HG02610 (cell line): ENCODE measurements around the gene ANGEL1.

ENCODE experiments used
- ATAC-seq: cut with Tn5 transposase; IDR thresholded peaks from one replicate; pipeline ENCODE4 v1.9.1; 2021; ENCODE audit warnings: mild to moderate bottlenecking, moderate library complexity; ENCODE audit not compliant: unreplicated experiment

The ANGEL1 gene

DNA sequence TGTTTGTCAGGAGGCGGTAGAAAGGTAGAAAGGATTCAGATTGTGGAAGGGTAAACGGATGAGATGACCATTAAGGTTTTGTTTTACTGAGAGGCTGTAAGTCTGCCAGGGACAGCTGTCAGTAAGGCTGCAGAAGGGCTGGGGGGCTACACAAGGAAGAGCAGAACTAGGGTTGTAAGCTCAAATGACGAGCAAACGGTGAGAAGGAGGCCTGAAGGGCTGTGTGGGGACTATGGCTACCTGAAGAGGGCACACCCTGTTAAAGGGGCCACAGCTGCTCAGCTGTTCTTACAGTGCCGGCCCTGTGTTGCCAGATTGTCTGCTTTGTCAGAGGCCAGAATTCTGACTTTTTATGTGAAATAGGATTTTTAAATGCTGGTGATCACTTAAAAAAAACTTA lies 32.3 kb downstream of the ANGEL1 start:
- ATAC-seq: no peak

- no peak for ATAC-seq
Measured at GRCh38 chr14:76780058-76780345, 32.7 kb downstream of the ANGEL1 start.

DNA sequence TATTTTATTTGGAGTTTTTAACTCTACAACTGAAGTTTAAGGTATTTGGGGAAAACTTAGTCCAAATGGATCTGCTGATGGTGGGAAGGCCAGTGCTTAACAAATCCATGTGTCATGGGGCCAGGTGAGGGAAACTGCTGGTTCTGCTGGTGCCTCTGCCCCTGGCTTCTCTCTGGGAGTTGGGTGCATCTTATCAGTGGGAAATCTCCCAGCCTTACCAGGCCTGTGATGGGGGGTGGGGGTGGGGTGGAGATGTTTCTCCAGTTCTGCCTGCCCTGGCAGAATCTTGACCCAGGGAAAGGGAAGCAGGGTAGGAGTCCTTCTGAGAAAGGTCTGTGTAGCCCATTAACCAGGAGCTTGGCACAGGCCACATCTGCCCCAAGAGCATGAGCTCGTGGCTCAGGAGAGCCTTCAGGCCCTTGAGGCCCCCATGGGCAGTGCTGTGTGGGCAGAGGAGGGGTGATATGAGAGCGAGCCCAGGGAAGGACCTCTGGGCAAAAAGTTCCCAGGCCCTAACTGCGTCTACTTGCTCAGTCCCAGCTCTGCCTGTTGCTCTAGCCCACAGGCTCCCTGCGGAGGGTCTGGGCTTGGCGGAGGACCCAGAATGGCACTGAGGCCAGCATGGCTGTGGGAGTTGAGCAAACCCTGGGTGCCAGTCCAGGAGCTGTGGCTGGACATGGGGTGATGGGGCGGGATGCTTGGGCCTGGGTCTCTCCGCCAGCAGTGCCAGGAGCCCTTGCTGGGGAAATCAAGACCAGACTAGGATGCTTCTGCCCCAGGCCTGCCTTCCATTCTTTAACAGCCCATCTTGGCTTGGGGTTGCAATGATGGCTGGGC lies 33.2 kb downstream of the ANGEL1 start:
- ATAC-seq: no peak

GRCh38 chr14:76778546-76779215 lies 34.0 kb downstream of the ANGEL1 start:
- no peak for ATAC-seq

GRCh38 chr14:76777721-76778120 lies 35.0 kb downstream of the ANGEL1 start:
- no peak for ATAC-seq

DNA sequence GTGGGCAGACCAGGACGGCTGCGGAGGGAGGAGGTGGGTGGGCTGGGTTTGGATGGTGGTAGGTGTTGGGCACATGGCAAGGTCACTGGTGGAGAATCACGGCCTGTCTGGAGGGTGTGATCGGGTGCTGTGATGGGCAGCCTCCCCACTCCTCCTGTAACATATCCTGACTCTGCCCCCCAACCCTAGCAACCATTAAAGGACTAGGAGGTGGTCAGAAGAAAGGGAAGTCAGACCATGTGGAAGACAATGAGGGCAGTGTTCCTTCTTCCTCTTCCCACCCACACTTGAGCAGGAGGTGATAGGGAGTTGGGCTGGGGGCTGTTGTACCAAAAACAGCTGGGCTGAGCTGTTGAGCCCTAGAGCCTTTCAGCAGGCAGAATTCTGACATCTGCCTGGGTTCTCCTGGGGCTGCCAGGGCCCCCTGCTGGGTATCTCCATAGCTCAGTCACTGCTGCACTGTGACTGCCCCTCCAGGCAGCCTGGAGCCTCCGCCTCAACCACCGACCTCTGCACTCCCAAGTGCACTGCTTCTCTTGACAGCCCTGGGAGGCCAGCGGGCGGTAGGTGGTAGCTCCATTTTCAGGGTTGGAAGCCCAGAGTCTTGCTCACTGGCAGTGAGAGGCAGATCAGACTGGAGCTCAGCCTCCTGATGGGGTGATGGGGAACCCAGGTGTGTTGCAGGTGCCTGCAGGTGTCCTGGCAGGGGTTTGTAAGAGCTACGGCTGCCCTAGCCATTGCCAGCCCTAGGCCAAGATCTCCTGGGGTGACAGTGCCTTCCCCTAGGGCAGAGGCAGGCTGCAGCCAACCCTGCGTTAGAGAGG lies 36.0 kb downstream of the ANGEL1 start:
- ATAC-seq: no peak

DNA sequence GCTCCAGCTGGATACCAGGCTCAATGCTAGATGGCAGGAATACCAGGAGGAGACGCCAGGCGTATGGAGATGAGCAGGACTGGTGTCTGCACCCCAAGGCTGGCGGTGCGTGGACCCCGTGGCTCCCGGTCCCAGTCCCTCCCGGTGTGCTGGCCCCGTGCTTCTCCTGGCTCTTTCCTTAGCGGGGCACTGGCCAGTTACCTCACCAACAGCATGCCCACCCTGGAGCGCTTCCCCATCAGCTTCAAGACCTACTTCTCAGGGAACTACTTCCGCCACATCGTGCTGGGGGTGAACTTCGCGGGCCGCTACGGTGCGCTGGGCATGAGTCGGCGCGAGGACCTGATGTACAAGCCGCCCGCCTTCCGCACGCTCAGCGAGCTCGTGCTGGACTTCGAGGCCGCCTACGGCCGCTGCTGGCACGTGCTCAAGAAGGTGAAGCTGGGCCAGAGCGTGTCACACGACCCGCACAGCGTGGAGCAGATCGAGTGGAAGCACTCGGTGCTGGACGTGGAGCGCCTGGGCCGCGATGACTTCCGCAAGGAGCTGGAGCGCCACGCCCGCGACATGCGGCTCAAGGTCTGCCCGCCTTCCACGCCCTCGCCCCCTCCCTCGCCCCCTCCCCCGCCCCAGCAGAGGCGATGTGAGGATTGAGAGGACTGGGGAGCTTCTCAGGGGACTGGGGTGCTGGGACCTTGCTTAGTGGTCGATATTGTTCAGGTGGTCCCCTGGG lies 36.8 kb downstream of the ANGEL1 start:
- ATAC-seq: no peak

- no peak for ATAC-seq
Measured at GRCh38 chr14:76774821-76775694, 37.6 kb downstream of the ANGEL1 start.

GRCh38 chr14:76773956-76774820 lies 38.5 kb downstream of the ANGEL1 start:
- ATAC-seq: no peak

GRCh38 chr14:76773188-76773885 lies 39.3 kb downstream of the ANGEL1 start:
- no peak for ATAC-seq

GRCh38 chr14:76772300-76773187 lies 40.1 kb downstream of the ANGEL1 start:
- ATAC-seq: no peak

DNA sequence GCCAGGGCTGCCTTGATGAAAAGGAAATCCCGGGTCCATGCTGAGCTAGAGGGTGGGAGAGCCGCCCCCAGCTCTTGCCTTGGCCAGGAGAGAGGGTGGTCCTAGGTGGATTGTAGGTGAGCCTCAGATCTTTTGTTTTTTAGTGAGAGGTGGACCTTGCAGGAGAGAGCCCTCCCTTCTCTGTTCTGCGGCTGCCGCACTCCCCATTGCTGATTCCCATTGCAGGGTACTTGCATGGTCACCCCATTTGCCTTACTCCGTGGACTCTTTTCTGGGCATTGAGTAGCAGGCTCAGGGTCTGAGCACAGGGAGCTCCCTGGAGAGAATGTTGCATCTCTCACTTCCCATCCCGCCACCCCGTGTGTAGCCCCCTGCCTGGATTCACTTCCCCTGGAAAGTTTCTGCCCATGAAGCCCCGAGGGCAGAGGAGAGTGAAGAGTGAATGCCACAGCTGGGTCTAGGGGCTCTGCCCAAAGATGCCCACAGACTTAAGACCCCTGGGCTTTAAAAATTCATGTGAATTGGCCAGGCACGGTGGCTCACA lies 41.2 kb downstream of the ANGEL1 start:
- ATAC-seq: no peak

- no peak for ATAC-seq
Measured at GRCh38 chr14:76770521-76771436, 41.9 kb downstream of the ANGEL1 start.

DNA sequence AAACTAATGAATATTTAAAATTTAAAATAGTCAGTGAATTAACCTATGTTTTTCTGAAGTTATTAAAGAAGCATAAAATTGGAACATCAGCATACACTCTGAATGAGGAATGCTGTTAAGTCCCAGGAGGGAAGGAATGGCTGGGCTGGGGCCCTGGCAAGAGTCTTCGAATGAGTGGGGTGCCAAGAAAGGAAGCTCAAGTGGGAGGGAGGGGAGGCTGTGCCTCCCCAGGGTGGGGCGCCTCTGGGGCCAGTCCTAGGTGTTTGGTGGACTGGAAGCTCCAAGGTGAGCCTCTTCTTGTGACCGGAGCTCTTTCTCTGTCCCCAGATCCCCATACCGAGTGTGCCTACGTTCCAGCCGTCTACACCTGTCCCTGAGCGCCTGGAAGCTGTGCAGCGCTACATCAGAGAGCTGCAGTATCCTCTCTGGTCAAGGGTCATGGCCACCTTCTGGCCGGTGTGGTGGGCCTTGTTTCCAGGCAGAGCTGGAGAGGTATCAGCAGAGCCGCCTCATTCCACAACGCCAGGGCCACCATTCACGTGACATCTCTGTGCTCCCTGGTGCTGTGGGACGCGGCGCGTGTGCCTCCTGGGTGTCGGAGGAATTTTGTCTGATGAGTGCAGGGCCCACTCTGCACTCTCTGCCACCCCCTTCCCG lies 42.9 kb downstream of the ANGEL1 start:
- no peak for ATAC-seq

DNA sequence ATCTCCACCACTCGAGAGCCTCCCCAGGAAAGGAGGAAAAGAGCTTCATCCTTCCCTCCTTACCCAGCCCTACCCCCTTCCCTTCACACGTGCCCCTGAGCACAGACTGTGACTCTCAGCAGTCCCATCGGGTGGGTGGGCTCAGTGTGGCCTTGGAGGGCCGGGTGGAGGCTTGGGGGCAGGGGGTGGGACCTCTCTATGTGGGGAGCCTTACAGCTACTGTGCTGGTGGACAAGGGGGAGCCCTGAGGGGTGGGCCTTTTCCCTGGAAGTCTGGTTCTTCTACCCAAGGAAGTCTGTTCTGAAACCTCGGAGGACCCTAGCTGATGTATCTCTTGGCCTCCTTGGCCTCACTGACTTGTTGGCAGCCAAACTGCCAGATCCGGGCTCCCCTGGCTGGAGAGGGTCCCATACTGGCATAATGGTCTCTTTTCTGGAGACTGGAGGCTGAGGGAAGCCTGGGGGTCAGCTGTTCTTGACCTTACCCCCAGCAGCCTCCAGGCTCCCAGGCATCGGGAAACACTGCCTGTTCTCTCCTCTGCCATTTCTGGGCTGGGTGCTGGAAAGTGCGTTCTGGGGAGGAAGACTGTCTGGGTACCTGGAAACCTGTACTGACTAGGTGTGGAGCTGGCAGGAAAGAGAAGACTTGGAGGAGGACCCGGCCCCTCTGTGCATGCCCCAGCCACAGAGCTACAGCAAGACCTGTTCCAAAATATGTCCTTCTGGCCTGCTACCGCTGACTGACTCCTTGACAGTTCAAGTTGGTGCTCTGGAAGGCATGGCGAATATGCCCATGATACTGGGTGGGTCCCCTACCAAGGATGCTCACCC lies 43.8 kb downstream of the ANGEL1 start:
- no peak for ATAC-seq
